ENCODE data around the gene C1orf50.
"Not testable (repeated sequence)": the region's sequence is repeated elsewhere in the genome, so short reads cannot be mapped to it uniquely, and the experiment has no call there.

C1orf50 gene

DNA sequence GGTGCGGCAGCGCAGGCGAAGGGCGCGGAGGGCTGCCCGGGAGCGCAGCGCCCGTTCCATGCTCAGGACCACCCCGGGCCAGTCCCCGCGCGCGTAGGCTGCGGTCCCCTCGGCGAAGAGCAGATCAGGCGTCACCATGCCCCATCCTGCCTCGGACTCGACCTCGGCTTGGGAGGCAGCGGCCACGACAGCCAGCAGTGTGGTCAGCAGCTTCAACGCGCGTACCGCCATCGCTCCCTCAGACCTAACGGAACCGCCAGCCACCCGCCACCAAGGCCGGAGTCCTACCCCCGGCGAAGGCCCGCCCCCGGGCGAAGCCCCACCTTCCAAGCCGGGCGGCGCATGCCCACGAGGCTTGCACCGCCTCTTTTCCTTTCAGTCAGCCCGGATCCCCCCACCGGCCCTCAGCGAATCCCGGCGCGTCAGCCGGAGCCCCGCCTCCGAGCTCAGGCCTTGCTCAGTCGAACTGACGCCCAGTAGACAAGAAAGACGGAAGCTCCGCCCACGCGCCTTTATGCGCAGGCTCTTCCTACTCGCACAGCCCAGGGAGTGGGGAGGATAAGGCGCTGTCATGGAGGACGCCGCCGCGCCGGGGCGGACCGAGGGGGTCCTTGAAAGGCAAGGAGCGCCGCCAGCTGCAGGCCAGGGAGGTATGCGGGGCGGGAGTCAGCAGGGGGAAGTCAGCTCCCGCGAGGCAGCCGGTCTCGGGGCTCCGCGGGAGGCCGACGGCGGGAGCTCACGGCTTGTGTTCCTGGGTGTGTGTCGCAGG lies at the start of gene C1orf50, which contains the start of gene P3H1:
Gene C1orf50, plus strand, starts transcription at position 509 of the 769 bp plus-strand sequence. Its CDS starts 63 bp downstream, at position 572.
Gene P3H1, minus strand, starts transcription at position 288 of the 769 bp plus-strand sequence. Its CDS starts 57 bp downstream, at position 231.
- DNase-seq, result peak; percentile 86 to 100 (median 99)

DNA sequence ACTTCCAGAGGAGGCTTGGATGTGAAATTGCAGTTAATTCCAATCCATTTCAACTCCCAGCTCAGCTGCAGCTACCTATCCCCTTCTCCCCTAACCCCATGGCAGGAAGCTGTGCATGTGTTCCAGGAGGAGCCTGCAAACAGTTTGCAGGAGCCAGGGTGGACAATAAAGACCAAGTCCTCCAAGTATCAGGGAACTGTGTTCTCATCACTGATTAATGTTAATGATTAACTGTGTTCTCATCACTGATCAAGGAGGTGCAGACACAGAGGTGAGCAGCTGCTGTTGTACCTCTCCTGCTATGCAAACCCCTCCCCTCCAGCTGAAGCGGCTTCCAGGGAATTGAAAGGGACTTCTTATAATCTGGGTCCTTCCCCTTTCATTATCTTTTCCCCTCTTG lies 46.2 kb upstream of the C1orf50 start:
- DNase-seq, result no peak

DNA sequence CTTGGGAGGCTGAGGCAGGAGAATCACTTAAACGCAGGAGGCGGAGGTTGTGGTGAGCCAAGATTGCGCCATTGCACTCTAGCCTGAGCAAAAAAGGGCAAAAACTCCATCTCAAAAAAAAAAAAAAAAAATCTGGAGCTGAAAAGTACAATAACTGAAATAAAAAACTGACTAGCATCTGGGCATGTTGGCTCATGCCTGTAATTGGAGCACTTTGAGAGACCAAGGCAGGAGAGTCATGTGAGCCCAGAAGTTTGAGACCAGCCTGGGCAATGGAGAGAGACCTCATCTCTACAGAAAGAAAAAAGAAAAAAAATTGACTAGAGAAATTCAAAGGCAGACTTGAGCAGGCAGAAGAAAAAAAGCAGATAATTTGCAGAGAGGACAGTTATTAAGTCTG lies 45.1 kb upstream of the C1orf50 start:
- DNase-seq, result no peak

DNA sequence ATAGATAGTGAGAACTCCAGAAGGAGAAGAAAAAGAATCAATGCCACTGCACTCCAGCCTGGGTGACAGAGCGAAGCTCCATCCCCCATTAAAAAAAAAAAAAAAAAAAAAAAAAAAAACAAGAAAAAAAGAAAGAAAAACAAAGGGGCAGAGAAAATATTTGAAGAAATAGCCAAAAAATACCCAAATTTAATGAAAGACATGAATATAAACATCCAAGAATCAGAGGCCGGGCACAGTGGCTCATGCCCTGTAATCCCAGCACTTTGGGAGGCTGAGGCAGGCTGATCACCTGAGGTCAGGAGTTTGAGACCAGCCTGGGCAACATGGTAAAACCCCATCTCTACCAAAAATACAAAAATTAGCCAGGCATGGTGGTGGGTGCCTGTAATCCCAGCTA lies 44.6 kb upstream of the C1orf50 start:
- DNase-seq, result not testable (repeated sequence)

DNA sequence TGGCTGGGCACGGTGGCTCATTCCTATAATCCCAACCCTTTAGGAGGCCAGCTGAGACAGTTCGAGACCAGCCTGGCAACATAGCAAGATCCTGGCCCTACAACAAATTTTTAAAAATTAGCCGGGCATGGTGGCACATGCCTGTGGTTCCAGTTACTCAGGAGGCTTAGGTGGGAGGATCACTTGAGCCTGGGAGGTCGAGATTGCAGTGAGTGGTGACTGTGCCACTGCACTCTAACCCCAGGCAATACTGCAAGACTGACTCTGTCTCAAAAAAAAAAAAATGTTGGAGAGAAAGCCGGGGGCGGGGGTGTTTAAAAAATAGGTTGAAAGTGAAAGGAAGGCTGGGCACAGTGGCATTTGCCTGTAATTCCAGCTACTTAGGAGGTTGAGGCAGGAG lies 43.5 kb upstream of the C1orf50 start:
- no peak for DNase-seq

DNA sequence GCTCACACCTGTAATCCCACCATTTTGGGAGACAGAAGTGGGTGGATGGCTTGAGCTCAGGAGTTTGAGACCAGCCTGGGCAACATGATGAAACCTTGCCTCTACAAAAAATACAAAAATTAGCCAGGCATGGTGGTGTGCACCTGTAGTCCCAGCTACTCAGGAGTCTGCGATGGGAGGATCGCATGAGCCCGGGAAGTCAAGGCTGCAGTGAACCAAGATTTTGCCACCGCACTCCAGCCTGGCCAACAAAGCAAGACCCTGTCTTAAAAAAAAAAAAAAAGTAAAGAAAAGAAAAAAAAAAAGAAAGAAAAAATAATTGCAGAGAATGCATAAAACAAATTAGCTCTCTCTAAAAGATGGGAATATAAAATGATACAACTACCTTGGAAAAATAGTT lies 41.2 kb upstream of the C1orf50 start:
- not testable (repeated sequence) for DNase-seq

DNA sequence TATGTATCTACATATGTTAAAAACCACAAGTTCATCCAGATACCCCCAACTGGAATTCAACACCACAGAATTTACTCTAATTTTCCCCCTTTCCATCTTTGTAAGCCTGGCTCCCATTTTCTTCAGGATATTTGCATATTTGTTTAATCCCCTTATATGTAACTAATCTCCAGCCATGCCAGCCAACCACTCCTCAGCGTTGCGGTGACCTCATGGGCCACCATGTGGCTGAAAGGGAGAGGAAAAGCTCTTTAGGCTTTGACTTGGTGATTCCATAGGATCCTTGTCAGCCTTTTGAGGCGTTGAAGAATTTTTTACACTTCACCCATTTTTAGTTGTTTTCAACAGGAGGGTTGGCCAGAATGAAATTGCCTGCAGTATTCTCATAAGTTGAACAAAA lies 37.0 kb upstream of the C1orf50 start:
- DNase-seq, result no peak

DNA sequence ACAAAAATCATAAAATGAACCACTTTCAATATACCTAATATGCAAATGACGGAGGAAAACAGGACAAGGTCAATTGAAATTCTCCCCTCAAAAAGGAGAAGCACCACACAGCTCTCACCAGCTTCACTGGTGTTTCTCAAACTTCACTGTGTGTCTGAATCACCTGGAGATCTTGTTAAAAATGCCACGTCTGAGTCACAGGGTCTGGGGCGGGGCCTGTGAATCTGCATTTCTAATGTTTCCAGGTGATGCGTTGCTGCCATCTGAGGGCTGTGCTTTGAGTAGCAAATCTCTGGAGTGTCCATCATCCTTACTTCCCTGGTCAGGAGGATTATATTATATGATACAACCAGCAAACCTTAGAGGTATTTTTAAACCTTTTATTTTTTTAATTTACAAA lies 36.1 kb upstream of the C1orf50 start:
- no peak for DNase-seq

DNA sequence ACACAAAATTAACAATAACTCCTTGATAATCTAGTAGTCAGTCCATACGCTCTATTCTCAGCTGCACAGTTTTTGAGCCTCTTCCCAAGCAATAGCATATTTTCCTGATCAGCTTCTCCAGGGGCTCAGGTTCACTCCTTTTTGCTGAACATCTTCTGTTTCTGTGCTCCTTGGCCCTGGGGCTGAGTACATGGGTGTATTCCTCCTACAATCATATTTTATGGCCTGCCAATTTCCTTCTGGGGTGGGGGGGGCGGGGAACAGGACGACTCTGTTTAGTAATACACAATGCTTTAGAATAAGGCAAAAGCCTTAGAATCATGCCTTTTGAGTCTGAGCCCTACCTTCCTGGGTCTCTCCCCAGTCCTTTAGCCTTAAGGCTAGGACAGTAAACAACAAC lies 35.5 kb upstream of the C1orf50 start:
- no peak for DNase-seq

DNA sequence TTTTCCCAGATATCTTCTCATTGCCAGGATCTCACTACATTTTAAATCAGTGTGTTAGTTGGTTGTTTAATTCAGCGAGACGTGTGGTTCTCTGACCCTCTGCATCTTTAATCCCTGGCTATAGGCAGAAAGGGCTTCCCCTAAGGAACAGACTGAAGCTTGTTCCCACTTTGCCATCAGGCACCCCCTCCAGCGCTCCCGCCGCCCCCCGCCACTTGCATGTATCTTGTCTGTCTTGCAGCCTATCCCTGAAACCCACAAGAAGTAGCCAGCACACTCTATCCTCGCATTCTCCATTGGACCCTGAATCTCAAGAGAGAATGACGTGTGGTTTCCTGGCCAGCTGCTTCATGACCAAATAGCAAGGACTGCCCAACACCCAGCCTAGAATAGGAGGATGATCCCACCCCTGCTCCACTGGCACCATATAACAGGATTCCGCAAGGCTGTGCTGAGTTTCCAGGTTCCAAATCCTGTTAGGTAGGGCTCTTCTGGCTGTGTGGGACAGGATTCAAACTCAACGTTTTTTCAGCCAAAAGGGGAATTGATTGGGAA lies 34.8 kb upstream of the C1orf50 start:
- no peak for DNase-seq

DNA sequence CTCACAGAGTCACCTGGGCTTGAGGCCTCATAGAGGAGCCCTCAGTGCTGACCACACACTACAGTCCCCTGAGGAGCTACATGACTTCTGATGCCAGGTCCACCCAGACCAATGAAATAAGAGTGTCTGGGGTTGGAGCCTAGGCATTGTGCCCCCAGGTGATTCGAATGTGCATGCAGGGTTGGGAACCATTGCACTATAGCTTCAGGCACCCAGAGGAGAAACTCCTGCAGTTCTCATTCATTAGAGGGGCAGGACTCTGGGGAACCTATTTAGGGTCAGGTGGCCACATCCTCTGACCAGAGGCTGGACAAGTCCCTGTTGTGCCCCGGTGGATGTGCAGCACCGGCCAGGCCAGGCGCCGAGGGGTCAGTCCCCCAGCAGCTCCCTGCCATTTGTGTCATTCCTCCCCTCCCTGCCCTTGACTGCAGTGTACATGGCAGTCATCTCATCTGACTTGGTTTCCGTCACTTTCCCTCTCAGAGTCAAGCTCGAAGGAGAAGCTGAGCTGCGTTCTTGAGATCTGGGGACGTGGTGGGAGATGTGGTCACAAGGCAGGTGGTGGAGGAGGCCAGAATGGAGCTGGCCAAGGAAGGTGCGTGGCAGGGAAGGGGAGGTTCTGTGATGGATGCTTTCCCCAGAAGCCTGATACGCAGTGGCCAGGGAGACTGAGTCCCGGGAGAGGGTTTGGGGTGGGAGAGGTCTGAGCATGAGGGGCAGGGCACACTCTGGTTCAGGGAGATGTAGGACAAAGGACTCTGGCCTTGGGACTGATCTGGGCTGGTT lies 33.4 kb upstream of the C1orf50 start:
- no peak for DNase-seq

DNA sequence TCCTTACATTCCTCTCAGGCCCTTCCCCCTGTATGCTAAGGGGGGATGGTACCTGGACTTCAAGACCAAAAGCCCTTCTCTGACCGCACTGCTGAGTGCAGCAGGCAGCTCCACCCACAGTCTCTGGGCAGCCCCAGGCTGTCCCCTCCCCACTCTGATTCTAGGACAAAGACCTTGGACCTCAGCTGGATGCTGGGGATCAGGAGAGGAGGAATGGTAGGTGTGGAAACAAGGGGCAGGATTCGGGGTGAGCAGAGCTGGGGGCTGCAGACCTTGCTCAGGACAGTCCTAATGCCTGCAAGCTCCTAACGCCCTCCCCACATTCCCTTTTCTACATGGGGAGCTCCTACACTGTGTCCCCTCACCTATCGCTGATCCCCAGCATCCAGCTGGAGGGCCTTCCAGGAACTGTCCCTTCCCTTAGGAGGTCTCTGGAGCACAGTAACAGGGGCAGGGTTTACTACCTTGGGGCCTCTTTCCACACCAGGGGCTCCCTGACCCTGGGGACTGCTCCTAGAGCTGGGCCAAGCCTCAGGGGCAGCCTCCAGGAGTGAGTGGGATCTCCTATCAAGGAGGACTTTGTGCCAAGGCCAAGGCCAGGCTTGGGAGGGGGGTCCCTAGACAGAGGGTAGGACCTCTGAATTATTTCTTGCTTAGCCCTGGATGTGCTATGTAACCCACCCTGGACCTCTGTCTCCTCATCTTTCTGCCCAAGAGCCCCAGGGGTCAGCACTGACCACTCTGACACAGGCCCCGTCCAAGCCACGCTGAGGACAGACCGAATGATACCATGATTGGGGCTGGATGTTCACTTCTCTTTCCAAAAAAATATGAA lies 32.6 kb upstream of the C1orf50 start:
- DNase-seq, result no peak

DNA sequence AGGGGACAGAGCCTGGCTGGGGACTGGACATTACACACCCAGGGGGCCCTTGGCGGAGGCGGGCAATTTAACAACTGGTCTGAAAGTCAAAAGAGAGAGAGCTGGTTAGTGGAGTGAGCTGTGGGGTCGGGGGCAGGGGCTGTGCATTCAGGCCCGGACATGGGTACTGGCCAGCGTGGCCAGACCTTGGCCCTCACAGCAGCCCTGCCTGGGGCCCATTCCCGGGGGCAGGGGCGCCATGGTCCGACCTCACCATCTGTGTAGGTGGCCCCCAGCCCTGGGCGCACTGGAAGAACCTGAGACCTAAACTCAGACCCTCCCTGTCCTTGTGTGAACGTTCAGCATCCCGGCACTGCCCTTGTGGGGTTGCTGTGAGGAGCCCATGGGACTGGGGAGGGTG lies 32.0 kb upstream of the C1orf50 start:
- no peak for DNase-seq

DNA sequence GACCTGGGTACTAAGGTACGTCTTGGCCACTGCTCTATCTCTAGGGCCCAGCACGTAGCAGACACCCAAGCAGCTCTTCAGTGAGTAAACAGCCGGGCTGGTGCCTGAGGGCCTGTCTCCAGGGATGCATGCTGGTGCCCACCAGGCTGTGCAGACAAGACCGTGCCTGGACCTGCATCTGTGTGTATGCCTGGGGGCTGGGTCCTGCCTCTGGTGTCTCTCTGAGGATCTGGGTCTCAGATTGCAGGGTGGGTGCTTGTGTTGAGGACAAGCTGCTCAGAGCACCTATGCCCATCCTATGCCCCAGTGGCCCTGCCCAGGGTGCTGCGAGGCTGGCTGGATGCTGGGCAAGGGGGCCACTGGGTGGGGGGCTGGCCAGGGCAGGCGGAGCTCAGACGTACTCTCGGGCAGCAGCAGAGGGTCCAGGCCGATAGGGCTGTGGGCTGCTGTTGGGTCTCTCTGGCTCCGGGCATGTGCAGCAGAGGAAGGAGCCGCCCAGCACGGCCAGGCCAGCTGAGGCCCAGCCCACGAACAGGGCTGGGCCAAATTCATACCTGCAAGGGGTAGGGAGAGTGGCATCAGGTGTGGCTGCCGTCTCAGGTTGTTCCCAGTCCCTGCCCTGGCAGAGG lies 31.5 kb upstream of the C1orf50 start:
- no peak for DNase-seq

DNA sequence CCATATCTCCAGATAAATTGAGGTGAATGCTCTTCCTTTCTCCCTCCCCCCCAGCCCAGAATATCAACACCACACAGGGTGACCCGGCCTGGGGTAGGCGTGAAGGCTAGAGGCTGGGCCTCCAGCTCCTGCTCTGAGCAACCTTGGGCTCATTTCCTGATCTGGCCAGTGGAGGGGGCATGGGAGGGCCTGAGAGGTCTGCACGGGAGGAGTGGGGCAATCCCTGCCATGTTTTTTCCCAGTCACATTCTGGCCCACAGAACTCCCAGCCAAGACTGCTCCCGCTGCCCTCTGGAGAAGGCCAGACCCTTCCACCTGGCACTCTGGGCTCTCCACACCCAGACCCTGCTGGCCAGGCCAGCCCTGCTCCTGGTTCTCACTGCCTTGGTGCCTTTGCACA lies 30.9 kb upstream of the C1orf50 start:
- DNase-seq, result no peak

DNA sequence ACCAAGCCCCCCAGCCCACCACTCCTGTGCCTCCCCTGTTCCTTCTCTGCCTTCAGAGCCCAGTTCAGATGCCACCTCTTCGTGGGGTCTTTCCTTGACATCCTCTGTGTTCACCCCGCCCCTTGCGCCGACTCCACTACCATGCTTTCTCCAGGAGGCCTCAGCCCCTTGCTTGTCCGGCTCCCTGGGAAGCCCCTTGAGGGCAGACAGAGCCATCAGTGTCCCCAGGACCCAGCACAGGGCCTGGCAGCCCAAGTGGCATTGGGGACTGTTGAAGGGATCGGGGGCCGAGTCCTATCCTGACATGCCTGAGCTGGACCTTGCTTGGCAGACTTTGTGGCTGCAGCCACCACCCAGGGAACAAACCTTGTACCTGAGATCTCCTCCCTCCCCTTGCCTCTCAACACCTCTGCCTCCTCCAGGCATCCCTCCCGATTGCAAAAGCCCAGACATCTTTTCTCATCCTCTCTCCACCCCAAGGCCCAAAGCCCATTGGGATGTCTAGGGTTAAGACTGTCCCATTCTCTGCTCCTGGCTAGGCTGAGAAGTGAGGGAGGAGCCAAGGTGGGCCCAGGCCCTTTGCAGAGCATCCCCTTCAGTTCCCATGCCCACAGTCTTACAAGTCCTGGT lies 30.4 kb upstream of the C1orf50 start:
- DNase-seq, result no peak

DNA sequence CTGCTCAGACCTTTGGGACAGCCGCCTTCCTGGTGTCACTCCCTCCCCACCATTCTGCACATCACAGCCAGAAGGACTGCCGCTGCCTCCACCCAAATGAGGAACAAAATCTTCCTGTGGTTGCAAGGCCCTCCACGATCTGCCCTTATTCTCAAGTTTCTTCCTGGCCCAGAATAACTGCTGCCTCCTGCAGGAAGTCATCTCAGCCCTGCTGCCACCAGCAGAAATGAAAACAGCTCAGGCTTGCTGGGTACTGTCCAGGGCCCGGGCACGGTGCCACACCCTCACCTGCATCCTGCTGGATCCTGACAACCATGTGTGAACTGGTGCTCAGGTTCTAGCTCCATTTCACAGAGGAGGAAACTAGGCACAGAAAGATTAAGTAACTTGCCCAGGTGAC lies 29.8 kb upstream of the C1orf50 start:
- DNase-seq, result peak in 3 of 56 donors; percentile 15 to 37 (median 20)

DNA sequence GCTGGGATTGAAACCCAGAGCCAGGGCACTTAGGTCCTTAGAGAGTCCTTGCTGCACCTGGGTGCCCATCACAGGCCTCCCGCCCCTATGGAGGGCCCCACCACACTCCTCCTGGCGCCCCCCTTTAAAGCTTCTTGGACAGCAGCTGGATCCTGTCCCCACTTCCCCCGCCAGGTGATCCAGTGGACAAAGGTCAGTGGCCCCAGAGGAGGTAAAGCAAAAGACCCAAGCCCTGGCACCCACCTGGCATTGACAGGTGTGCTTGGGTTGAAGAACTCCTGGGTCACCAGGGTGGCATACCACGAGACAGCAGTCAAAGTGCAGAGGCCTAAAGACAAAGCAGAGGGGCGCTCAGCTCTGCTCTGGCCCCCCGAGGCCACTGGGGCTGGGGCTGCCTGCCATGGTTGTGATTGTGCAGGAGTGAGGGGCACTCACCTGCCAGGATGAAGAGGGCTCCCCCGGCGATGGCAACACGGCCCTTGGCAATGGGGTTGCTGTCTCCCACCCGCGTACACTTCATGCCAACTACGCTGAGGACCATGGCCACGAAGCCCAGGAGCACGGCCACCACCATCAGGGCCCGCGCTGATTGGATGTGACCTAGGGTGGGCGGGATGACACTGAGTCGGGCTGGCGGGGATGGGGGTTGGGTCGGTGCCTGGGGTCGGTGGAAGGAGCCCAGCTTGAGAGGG lies 28.9 kb upstream of the C1orf50 start:
- DNase-seq, result no peak

DNA sequence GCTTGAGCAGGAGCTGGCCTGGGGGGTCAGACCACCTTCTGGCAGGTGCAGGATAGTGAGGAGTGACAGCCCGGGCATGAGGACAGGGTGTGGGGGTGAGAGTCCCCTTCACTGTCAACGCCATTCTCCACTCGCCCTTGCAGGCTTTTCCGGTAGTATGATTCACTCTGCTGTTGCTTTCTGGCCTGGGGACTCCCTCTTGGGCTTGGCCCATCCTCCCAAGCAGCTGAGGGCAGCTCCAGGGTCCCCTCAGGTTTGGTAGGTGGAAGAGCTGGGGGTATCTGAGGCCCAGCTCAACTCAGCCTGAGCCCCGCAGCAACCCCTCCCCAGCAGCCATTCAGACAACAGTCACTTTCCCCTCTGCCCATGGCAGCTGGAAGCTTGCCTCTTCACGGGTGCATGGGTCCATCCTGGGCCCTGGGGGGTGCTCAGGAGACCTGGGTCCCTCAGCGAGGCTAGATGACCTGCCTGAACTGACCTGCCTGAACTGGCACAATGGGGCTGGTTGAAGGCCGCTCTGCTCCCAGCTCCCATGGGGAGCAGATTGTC lies 28.3 kb upstream of the C1orf50 start:
- no peak for DNase-seq

Data from amygdala (tissue), 56 donors.